HUDEP-2 (cell line): ENCODE measurements around the gene MAPK8IP1.

Source experiments
- DNase-seq, 76 experiments: peaks; one replicate each; lab custom pipeline; 2025; ENCODE audit not compliant: unreplicated experiment in 76 of 76; lab: John Stamatoyannopoulos, UW

Gene MAPK8IP1

GRCh38 chr11:45922425-45923082 is 37.1 kb downstream of the MAPK8IP1 start, which contains the start of gene LARGE2:
Gene LARGE2, plus strand, starts transcription at chr11:45922656. Its CDS starts 227 bp downstream, at chr11:45922883.
- DNase-seq = no peak

DNA sequence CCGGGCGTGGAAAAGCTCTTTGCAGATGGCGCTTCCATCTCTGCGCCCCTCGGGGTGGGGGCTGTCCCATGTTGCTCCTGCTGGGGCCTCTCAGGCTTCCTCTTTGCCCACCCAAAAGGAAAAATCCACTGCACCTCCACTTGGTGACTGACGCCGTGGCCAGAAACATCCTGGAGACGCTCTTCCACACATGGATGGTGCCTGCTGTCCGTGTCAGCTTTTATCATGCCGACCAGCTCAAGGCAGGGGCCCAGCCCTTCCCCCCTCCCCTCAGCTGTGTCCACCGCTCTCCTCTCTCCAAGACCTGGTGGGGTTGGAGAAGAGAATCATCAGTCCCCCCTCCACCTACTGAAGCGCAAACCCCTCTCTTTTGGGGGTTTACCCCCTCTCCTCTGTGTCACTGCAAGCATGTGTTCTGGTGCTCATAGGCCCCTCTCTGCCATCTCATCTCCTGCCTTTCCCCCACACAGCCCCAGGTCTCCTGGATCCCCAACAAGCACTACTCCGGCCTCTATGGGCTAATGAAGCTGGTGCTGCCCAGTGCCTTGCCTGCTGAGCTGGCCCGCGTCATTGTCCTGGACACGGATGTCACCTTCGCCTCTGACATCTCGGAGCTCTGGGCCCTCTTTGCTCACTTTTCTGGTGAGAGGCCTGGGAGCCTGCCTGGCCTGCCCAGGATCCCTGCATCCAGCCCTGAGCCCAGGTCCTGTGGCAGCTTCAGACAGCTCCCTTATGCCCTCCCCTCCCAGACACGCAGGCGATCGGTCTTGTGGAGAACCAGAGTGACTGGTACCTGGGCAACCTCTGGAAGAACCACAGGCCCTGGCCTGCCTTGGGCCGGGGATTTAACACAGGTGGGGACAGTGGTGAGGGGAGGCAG is 38.8 kb downstream of the MAPK8IP1 start:
- no peak for DNase-seq

- no peak for DNase-seq
Observed at GRCh38 chr11:45924927-45925326, 39.5 kb downstream of the MAPK8IP1 start.

DNA sequence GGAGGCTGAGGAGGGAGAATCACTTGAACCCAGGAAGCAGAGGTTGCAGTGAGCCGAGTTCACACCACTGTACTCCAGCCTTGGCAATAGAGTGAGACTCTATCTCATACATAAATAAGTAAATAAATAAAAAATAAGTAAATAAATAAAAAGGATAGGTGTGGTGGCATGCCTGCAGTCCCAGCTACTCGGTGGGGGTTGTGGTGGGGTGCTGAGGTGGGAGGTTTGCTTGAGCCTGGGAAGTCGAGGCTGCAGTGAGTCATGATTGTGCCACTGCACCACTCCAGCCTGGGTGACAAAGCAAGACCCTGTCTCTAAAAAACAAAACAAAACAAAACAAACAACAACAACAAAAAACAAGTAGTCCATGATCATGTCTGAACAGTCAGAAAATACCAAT is 40.1 kb downstream of the MAPK8IP1 start:
- DNase-seq = no peak

GRCh38 chr11:45926001-45926401 is 40.5 kb downstream of the MAPK8IP1 start:
- DNase-seq = no peak

DNA sequence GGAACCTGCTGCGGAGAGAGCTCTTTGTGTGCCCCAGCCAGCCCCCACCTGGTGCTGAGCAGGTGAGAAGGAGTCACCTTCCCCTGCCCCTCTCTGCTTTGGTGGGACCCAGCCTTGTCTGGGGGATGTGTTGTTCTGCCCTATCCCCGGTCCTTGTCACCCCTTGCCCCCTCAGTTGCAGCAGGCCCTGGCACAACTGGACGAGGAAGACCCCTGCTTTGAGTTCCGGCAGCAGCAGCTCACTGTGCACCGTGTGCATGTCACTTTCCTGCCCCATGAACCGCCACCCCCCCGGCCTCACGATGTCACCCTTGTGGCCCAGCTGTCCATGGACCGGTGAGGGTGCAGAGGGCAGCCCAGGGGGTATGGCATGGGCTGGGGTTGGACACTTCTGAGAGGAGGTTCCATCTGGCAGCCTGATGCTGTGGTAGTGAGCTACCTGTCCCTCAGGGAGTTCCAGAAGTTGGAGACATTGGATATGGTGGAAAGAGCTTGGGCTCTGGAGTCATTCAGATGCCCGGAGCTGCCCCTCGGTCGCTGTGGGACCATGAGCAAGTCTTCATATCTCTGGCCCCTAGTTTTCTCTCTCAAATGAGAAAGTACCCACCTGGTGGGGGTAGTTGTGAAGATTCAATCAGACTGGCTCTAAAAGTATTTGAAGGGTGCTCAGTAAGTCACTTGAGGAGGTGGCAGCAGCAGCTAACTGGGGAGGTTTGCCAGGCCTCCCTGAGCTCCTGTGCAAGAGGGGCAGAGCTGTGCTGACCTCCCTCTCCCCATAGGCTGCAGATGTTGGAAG is 41.3 kb downstream of the MAPK8IP1 start:
- DNase-seq = no peak

DNA sequence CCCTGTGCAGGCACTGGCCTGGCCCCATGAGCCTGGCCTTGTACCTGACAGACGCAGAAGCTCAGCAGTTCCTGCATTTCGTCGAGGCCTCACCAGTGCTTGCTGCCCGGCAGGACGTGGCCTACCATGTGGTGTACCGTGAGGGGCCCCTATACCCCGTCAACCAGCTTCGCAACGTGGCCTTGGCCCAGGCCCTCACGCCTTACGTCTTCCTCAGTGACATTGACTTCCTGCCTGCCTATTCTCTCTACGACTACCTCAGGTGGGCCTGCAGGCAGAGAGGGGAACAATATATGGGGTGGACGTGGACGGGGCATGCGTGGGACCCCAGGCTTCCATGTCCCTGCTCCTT is 41.9 kb downstream of the MAPK8IP1 start:
- DNase-seq = no peak

GRCh38 chr11:45927684-45928413 is 42.4 kb downstream of the MAPK8IP1 start:
- DNase-seq = no peak

GRCh38 chr11:45928535-45929215 is 43.2 kb downstream of the MAPK8IP1 start:
- DNase-seq = no peak

DNA sequence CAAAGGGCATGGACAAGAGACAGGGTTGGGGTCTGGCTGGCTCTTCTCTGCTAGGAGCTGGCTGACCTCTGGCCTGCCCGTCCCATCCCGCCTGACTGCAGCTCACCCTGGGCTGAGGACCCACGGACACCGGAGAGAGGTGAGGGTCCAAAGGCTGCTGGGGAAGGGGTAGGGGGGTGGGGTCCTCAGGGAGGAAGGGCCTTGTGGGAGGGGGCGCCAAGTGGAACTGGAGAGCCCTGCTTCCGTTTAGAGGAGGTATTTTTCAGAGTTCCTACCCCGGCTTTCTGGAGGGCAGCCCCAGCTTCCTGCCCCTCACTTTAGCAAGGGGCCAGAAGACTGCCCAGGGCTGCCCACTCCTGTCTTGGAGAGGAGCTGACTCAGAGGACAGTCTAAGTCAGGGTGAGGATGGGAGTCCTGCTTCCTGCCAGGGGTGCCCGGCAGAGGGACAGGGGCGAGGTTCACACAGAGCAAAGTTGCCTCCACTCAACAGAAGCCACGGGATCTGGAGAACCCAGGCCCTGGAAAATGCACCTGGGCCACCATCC is 44.1 kb downstream of the MAPK8IP1 start:
- DNase-seq = peak in 3 of 76 experiments; percentile 38 to 49 (median 42)

- DNase-seq = peak in 40 of 76 experiments; percentile 2 to 67 (median 28)
Observed at GRCh38 chr11:45930031-45930794, 44.8 kb downstream of the MAPK8IP1 start.

DNA sequence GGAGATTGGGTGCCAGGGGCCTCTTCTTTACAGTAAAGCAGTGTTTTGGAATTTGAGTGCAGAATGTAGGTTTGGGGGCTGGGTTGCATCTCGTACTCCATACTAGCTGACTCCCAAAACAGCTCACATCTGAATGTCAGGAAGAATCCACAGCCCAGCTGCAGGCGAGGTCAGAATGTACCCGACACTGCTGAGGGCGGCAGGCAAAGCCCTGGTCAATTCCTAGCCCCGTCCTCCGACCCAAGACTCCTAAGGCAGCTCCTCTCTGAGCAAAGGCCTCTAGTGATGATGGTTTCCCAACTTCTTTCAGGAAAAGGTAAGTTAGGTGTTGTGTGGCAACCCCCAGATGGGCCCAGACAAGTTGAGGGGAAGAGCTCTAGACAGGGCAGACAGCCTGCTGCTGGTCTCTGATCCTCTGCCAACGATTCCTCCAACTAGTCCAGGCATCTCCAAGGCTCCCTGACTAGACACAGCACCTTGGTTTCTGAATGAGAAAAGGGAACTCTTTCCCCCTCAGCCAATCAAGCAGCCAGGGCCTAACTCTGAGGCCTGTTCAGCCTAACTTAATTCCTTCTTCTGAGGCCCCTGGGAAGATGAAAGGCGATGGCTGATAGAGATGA is 45.6 kb downstream of the MAPK8IP1 start:
- DNase-seq = no peak

DNA sequence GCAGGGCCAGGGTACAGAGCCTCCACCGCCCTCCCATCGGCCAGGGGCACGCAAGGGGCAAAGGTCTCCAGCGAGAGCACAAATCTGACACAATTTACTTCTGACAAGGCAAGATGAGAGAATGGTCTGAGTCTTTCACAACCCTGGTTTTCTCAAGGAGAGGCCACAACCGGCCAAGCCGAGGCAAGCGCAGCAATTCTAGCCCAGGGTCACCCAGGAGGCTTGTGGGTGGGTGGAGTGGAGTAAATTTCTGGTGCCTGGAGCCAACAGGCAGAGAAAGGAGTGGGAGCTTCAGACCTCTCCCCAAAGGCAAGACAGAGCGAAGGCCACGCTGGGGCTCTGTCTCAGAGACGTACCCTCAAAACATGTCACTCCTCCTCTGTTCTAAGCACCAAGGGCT is 46.3 kb downstream of the MAPK8IP1 start:
- no peak for DNase-seq

- no peak for DNase-seq
Observed at GRCh38 chr11:45932217-45932616, 46.8 kb downstream of the MAPK8IP1 start.

- DNase-seq = no peak
Observed at GRCh38 chr11:45933131-45933831, 47.8 kb downstream of the MAPK8IP1 start.

DNA sequence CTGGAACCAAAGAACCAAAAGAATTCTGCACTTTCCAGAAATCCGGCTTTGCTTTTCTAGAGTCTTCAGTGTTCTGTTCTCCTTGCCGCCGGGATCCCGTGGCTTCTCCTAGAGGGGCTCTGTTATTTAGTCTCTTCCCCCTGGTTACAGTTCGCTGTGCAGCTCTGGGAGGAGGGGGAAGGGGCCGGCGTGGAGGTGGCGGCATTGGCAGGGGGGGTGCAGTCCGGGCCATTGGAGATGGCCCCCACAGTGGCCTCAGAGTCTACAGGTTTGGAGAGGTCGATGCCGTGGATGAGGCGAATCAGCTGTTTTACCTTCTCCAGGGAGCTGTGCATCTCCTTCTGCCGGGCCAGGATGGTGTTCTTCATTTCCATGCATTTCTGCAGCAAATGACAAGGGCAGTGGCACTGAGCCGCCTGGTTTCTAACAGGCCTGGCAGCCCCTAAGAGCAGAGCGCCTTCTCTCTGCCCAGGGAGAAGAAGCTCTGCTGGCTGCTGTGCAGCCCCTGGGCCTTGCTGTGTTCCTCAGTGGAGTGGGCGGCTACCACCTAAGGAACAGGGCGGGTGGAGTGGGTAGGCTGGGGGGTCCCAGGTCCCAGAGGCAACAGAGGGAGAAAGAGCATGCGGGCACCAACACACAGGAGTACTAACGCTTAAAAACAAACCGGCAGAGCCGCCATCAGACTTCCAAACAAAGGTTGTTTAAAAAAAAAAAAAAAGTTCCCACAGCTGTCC is 48.6 kb downstream of the MAPK8IP1 start:
- DNase-seq = no peak

DNA sequence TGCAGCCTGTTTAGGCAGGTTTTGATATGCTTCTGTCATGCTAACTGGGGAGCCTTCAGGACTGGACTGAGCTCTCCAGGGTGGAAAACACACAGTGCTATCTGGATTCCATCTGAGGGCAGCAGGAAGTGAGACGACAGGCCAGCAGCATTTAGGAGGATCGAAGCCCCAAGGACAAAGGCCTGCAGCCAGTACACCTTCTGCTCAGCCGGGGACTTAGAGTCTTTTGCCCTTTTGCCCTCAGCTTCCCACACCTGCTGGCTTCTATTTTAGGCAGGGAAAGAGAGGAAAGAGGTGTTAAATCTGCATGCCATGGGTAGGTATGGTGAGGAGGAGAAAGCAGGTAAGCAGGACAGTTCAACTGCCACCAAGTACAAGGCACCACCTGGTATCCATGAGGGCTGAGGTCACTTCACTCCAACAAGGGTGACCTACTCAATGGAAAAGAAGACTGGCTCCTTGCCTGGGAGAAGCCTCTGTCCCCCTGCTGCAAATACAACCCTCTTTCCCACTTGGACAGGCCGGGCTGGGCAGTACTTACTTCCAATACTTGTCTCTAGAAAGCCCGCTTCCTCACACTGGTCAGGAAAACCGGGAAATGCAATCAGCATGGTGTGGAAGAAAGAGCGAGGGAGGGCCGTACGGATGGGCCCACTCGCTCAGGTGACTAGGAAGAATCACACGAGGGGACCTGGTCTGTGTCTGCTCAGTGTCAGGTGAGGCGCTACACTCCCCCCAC is 49.3 kb downstream of the MAPK8IP1 start:
- no peak for DNase-seq
